ENCODE data around the gene ARHGEF11. TPM values are rescaled to one million over a fixed set of nuclear protein-coding genes. Genes with fewer than 3 reads are reported as not detected.

Gene ARHGEF11
- total and polyA plus RNA-seq, 4 donors, result 5.8 to 23.7 (median 9.8) TPM

DNA sequence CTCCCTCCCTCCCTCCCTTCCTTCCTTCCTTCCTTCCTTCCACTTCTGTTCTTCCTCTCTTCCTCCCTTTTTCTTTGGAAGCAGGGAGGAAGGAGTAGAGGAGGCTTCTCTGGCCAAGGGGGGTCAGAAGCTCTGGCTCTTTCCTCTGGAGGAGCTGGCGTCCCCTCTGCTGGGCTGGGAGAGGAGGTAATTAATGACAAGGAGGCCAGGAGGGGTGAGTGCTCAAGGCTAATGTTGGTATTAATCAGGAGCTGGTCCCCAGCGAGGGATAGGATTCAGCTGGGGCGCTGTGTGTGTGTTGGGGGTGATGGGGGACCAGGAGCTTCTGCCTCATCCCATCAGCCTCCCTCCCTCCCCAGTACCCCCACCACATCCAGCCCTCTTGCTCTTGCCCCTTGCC, 158.2 kb downstream of the ARHGEF11 start:
- peaks cover 0 to 2% (median 0%) of the 10 kb centered on the region in 4 donors for H3K27me3 ChIP-seq (ENCODE audit: control insufficient read depth in 4 of 4, insufficient read depth in 4 of 4, low read length in 3 of 4)
- H3K9ac ChIP-seq (ENCODE audit: low read depth in 1 of 2, low read length in 2 of 2), result no peak overlapping the region
- peaks cover 0 to 5% (median 4%) of the 10 kb centered on the region in 4 donors for H3K4me1 ChIP-seq (ENCODE audit: control insufficient read depth in 4 of 4, insufficient read depth in 4 of 4, low read length in 3 of 4)
- TF ChIP-seq, protein P1, sequence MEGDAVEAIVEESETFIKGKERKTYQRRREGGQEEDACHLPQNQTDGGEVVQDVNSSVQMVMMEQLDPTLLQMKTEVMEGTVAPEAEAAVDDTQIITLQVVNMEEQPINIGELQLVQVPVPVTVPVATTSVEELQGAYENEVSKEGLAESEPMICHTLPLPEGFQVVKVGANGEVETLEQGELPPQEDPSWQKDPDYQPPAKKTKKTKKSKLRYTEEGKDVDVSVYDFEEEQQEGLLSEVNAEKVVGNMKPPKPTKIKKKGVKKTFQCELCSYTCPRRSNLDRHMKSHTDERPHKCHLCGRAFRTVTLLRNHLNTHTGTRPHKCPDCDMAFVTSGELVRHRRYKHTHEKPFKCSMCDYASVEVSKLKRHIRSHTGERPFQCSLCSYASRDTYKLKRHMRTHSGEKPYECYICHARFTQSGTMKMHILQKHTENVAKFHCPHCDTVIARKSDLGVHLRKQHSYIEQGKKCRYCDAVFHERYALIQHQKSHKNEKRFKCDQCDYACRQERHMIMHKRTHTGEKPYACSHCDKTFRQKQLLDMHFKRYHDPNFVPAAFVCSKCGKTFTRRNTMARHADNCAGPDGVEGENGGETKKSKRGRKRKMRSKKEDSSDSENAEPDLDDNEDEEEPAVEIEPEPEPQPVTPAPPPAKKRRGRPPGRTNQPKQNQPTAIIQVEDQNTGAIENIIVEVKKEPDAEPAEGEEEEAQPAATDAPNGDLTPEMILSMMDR (IDR thresholded peaks at IDR 0.05; ENCODE audit: low read depth, low read length, missing input control), result no peak
- TF ChIP-seq JUND (IDR thresholded peaks at IDR 0.05), result no peak
- no peak for TF ChIP-seq RXRA (IDR thresholded peaks at IDR 0.05)
- TF ChIP-seq EGR1 (IDR thresholded peaks at IDR 0.05; ENCODE audit: low read depth in 2 of 2), result no peak
- TF ChIP-seq, protein P2, sequence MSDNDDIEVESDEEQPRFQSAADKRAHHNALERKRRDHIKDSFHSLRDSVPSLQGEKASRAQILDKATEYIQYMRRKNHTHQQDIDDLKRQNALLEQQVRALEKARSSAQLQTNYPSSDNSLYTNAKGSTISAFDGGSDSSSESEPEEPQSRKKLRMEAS (IDR thresholded peaks at IDR 0.05), result no peak
- TF ChIP-seq GABPA (IDR thresholded peaks at IDR 0.05 in 1 of 2, conservative IDR thresholded peaks at IDR 0.05 in 1 of 2), result no peak
- TF ChIP-seq YY1 (IDR thresholded peaks at IDR 0.05), result no peak
- TF ChIP-seq FOXA2 (IDR thresholded peaks at IDR 0.05), result no peak
- TF ChIP-seq, protein P3, sequence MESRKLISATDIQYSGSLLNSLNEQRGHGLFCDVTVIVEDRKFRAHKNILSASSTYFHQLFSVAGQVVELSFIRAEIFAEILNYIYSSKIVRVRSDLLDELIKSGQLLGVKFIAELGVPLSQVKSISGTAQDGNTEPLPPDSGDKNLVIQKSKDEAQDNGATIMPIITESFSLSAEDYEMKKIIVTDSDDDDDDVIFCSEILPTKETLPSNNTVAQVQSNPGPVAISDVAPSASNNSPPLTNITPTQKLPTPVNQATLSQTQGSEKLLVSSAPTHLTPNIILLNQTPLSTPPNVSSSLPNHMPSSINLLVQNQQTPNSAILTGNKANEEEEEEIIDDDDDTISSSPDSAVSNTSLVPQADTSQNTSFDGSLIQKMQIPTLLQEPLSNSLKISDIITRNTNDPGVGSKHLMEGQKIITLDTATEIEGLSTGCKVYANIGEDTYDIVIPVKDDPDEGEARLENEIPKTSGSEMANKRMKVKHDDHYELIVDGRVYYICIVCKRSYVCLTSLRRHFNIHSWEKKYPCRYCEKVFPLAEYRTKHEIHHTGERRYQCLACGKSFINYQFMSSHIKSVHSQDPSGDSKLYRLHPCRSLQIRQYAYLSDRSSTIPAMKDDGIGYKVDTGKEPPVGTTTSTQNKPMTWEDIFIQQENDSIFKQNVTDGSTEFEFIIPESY (IDR thresholded peaks at IDR 0.05), result no peak
- no peak for TF ChIP-seq SP1 (IDR thresholded peaks at IDR 0.05)
- no peak for TF ChIP-seq HNF4A (conservative IDR thresholded peaks at IDR 0.05)
- no peak for TF ChIP-seq NR2F2 (IDR thresholded peaks at IDR 0.05)
- 40% methylated on average over 3 of the region's 3 CpGs for WGBS
- no peak overlapping the region for H3K4me3 ChIP-seq (ENCODE audit: low read depth in 1 of 3, low read length in 3 of 3)
- no peak overlapping the region for H3K27ac ChIP-seq (ENCODE audit: low read depth in 1 of 2, low read length in 2 of 2)
- H3K9me3 ChIP-seq (ENCODE audit: control insufficient read depth in 4 of 4, low read length in 3 of 4), result no peaks in the 10 kb centered on the region
- no peak for DNase-seq (ENCODE audit: low spot score)
- no peaks in the 10 kb centered on the region for H3K36me3 ChIP-seq (ENCODE audit: control insufficient read depth in 4 of 4, insufficient read depth in 3 of 4, low read depth in 1 of 4, low read length in 3 of 4)

DNA sequence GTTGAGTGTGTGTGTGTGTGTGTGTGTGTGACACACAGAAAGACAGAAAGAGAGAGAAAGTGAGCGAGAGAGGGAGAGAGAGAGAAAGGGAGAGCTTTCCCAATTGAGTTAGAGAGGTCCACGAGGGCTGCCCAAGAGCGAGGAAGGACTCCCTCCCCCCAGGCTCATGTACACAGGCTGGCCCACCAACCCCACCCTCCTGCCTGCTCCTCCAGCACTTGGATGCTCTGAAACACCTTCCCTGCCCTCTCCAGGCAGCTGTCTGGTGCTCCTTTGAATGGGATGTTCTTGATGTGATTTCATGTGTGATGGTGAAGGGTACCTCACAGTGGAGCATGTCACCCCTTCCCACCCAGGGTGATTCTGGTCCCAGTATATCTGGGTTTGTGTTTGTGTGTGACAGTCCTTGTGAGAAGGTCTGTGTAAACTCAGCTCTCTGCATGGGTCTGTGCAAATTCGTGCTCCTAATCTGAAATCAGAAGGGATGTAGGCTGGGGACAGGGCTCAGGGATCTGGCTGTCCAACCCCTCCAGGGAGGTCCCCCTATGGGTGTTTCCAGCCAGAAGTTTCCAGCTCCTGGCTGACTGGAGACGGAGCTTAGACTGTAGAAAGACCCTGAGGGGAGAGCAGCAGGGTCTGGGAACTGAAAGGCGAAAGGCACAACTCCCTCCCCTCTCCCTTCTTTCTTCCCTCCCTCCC, 158.8 kb downstream of the ARHGEF11 start:
- no peaks in the 10 kb centered on the region for H3K4me1 ChIP-seq (ENCODE audit: control insufficient read depth in 4 of 4, insufficient read depth in 4 of 4, low read length in 3 of 4)
- TF ChIP-seq, protein P1 (IDR thresholded peaks at IDR 0.05; ENCODE audit: low read depth, low read length, missing input control), result no peak
- TF ChIP-seq SP1 (IDR thresholded peaks at IDR 0.05), result no peak
- TF ChIP-seq EGR1 (IDR thresholded peaks at IDR 0.05; ENCODE audit: low read depth in 2 of 2), result no peak
- no peak for TF ChIP-seq ATF3 (IDR thresholded peaks at IDR 0.05)
- no peak for TF ChIP-seq RAD21 (IDR thresholded peaks at IDR 0.05)
- no peak for TF ChIP-seq RXRA (IDR thresholded peaks at IDR 0.05)
- TF ChIP-seq, protein P2 (IDR thresholded peaks at IDR 0.05), result no peak
- no peak for TF ChIP-seq HNF4A (conservative IDR thresholded peaks at IDR 0.05)
- H3K36me3 ChIP-seq (ENCODE audit: control insufficient read depth in 4 of 4, insufficient read depth in 3 of 4, low read depth in 1 of 4, low read length in 3 of 4), result no peaks in the 10 kb centered on the region
- no peaks in the 10 kb centered on the region for H3K9me3 ChIP-seq (ENCODE audit: control insufficient read depth in 4 of 4, low read length in 3 of 4)
- no peak for DNase-seq (ENCODE audit: low spot score)
- H3K4me3 ChIP-seq (ENCODE audit: low read depth in 1 of 3, low read length in 3 of 3), result no peak overlapping the region
- H3K27me3 ChIP-seq (ENCODE audit: control insufficient read depth in 4 of 4, insufficient read depth in 4 of 4, low read length in 3 of 4), result peaks cover 0 to 2% (median 0%) of the 10 kb centered on the region in 4 donors
- no peak overlapping the region for H3K27ac ChIP-seq (ENCODE audit: low read depth in 1 of 2, low read length in 2 of 2)
- no peak overlapping the region for H3K9ac ChIP-seq (ENCODE audit: low read depth in 1 of 2, low read length in 2 of 2)
- 34% methylated on average over 6 of the region's 6 CpGs for WGBS
